Measurements from ENCODE around the gene DEFB114.

The DEFB114 gene, protein sequence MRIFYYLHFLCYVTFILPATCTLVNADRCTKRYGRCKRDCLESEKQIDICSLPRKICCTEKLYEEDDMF

GRCh38 chr6:49964064-49964463 is at the start of gene DEFB114:
Gene DEFB114, minus strand, starts transcription at chr6:49964164. Its CDS starts 59 bp downstream, at chr6:49964105.
- H3K4me1 Mint-ChIP-seq, result peaks cover 4% of the 10 kb centered on the region
- TF ChIP-seq CTCF (IDR thresholded peaks at IDR 0.05; ENCODE audit: unreplicated experiment in 3 of 3), result no peak
- H3K36me3 Mint-ChIP-seq (ENCODE audit: low read depth), result no peaks in the 10 kb centered on the region
- H3K27ac Mint-ChIP-seq, result no peak within 1 kb of the TSS
- peaks cover under 1% of the 10 kb centered on the region for H3K9me3 Mint-ChIP-seq
- H3K4me3 Mint-ChIP-seq, result no peak within 1 kb of the TSS
- H3K27me3 Mint-ChIP-seq (ENCODE audit: low read depth), result no peaks in the 10 kb centered on the region

GRCh38 chr6:50007819-50008218 is 43.9 kb upstream of the DEFB114 start:
- no peaks in the 10 kb centered on the region for H3K9me3 Mint-ChIP-seq
- no peak overlapping the region for H3K27ac Mint-ChIP-seq
- TF ChIP-seq CTCF (IDR thresholded peaks at IDR 0.05; ENCODE audit: unreplicated experiment in 3 of 3), result no peak
- no peaks in the 10 kb centered on the region for H3K4me1 Mint-ChIP-seq
- no peaks in the 10 kb centered on the region for H3K36me3 Mint-ChIP-seq (ENCODE audit: low read depth)
- H3K4me3 Mint-ChIP-seq, result no peak overlapping the region
- H3K27me3 Mint-ChIP-seq (ENCODE audit: low read depth), result no peaks in the 10 kb centered on the region

GRCh38 chr6:50003139-50003538 is 39.2 kb upstream of the DEFB114 start:
- H3K9me3 Mint-ChIP-seq, result no peaks in the 10 kb centered on the region
- no peaks in the 10 kb centered on the region for H3K27me3 Mint-ChIP-seq (ENCODE audit: low read depth)
- TF ChIP-seq CTCF (IDR thresholded peaks at IDR 0.05; ENCODE audit: unreplicated experiment in 3 of 3), result no peak
- H3K36me3 Mint-ChIP-seq (ENCODE audit: low read depth), result no peaks in the 10 kb centered on the region
- no peak overlapping the region for H3K27ac Mint-ChIP-seq
- no peak overlapping the region for H3K4me3 Mint-ChIP-seq
- H3K4me1 Mint-ChIP-seq, result no peaks in the 10 kb centered on the region

- Mint-ChIP-seq H3K27me3 (ENCODE audit: low read depth) (no peaks in the 10 kb centered on the region), H3K9me3 (no peaks in the 10 kb centered on the region), H3K27ac (no peak overlapping the region), H3K4me1 (no peaks in the 10 kb centered on the region), H3K4me3 (no peak overlapping the region), H3K36me3 (ENCODE audit: low read depth) (no peaks in the 10 kb centered on the region)
- no peak for TF ChIP-seq CTCF (IDR thresholded peaks at IDR 0.05; ENCODE audit: unreplicated experiment in 3 of 3)
These were observed 31.3 kb upstream of the DEFB114 start for GRCh38 chr6:49995278-49995677.

DNA sequence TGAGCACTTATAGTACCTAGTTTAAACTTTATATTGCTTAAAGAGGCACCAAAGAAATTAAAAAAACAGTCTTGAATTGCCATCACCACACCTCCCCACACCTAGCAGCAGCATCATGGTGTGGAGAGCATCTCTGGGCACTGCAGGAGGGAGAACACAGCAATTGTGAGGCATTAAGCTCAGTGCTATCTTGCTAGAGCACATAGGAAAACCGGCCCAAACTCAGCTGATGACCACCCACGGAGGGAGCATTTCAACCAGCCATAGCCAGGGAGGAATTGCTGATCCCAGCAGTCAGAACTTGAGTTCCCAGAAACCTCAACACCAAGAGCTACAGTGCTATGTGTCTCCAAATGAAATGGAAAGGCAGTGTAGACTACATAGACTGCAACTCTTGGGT is 24.9 kb upstream of the DEFB114 start:
- Mint-ChIP-seq H3K27me3 (ENCODE audit: low read depth) (no peaks in the 10 kb centered on the region), H3K4me1 (no peaks in the 10 kb centered on the region), H3K9me3 (no peaks in the 10 kb centered on the region), H3K36me3 (ENCODE audit: low read depth) (no peaks in the 10 kb centered on the region), H3K4me3 (no peak overlapping the region), H3K27ac (no peak overlapping the region)
- no peak for TF ChIP-seq CTCF (IDR thresholded peaks at IDR 0.05; ENCODE audit: unreplicated experiment in 3 of 3)

DNA sequence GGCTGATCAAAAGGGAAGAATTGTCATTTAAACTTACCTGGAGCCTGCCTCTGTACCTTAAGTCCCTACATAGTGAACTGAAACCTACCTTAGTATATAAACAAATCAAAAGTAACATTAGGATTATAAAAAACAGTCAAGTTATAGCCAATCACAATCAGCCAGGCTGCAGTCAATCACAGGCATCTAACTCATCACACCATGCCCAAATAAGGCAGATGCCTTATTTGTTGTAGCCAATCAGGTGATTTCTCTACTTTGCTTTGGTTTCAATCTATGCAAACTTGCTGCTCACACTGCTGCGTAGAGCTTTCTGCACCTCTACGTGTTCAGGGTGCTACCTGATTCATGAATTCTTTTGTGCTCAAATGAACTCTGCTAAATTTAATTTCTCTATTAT is 23.8 kb upstream of the DEFB114 start:
- no peak for TF ChIP-seq CTCF (IDR thresholded peaks at IDR 0.05; ENCODE audit: unreplicated experiment in 3 of 3)
- Mint-ChIP-seq H3K27me3 (ENCODE audit: low read depth) (no peaks in the 10 kb centered on the region), H3K4me3 (no peak overlapping the region), H3K9me3 (no peaks in the 10 kb centered on the region), H3K4me1 (no peaks in the 10 kb centered on the region), H3K36me3 (ENCODE audit: low read depth) (no peaks in the 10 kb centered on the region), H3K27ac (no peak overlapping the region)

Measured in nephron (organoid).